SK-N-SH (cell line): ENCODE data around the gene ITGA8. TPM values are rescaled to one million over a fixed set of nuclear protein-coding genes. Genes with fewer than 3 reads are reported as not detected.

ENCODE experiments used
- CTCF ChIA-PET: fragments of 300-600, 350-600 bp; formaldehyde crosslinking; extraction: SDS; loops from one replicate; lab custom pipeline; 2021; lab: Yijun Ruan, JAX
- POLR2A ChIA-PET: fragments of 350-600 bp; sonication (Branson Sonifier 250); formaldehyde crosslinking; extraction: SDS; loops from one replicate; lab custom pipeline; 2020; ENCODE audit warnings: antibody characterized with exemption, inconsistent platforms; lab: Yijun Ruan, JAX
- DNase-seq: peaks from one replicate; pipeline ENCODE4 v3.0.0; 2012
- H2AFZ ChIP-seq: fragments of 200-600 bp; sonication (generic); 2 replicates; pipeline ENCODE4 v1.8.1; 2016; ENCODE audit warnings: antibody characterized with exemption, mild to moderate bottlenecking, low read depth
- H3F3A ChIP-seq: fragments of 200-600 bp; sonication (generic); replicated peaks from 2 replicates; pipeline ENCODE3; 2016; ENCODE audit warnings: antibody characterized with exemption, mild to moderate bottlenecking; ENCODE audit not compliant: insufficient read depth
- H3K27ac ChIP-seq, 2 experiments: fragments of 200-500 bp in 1 of 2; fragments of 200-600 bp in 1 of 2; sonication (Bioruptor generic) in 1 of 2; sonication (generic), shearing (Covaris generic) in 1 of 2; 2 replicates each; pipeline versions ENCODE4 v1.5.1 to v1.6.1; 2014 to 2016; ENCODE audit warnings: low read depth in 2 of 2, inconsistent platforms in 1 of 2, low read length in 1 of 2, mild to moderate bottlenecking in 1 of 2, mixed read lengths in 1 of 2
- H3K27me3 ChIP-seq: fragments of 200-600 bp; sonication (generic), shearing (Covaris generic); 2 replicates; pipeline ENCODE4 v1.6.1; 2016; ENCODE audit warnings: mixed run types; ENCODE audit not compliant: insufficient read depth
- H3K36me3 ChIP-seq, 2 experiments: fragments of 200-500 bp in 1 of 2; fragments of 200-600 bp in 1 of 2; sonication (Bioruptor generic) in 1 of 2; sonication (generic) in 1 of 2; replicated peaks in 1 of 2; 2 replicates each; pipeline versions ENCODE3 to v1.5.1; 2014 to 2016; ENCODE audit warnings: low read length in 1 of 2, mild to moderate bottlenecking in 1 of 2; ENCODE audit not compliant: insufficient read depth in 2 of 2, control insufficient read depth in 1 of 2
- H3K4me1 ChIP-seq, 2 experiments: fragments of 200-500 bp in 1 of 2; fragments of 200-600 bp in 1 of 2; sonication (Bioruptor generic) in 1 of 2; sonication (generic), shearing (Covaris generic) in 1 of 2; 2 replicates each; pipeline versions ENCODE4 v1.5.1 to v1.6.1; 2014 to 2016; ENCODE audit warnings: low read depth in 1 of 2, low read length in 1 of 2, mixed run types in 1 of 2; ENCODE audit not compliant: insufficient read depth in 2 of 2, control insufficient read depth in 1 of 2
- H3K4me2 ChIP-seq: fragments of 200-600 bp; sonication (generic), shearing (Covaris generic); 2 replicates; pipeline ENCODE4 v1.6.1; 2017; ENCODE audit warnings: mixed run types
- H3K4me3 ChIP-seq, 2 experiments: fragments of 200-500 bp in 1 of 2; fragments of 200-600 bp in 1 of 2; sonication (Bioruptor generic) in 1 of 2; sonication (generic), shearing (Covaris generic) in 1 of 2; 2 replicates each; pipeline versions ENCODE4 v1.5.1 to v1.8.1; 2014 to 2016; ENCODE audit warnings: low read depth in 2 of 2, inconsistent platforms in 1 of 2, low read length in 1 of 2, mild to moderate bottlenecking in 1 of 2, mixed read lengths in 1 of 2, moderate library complexity in 1 of 2
- H3K79me2 ChIP-seq: fragments of 200-600 bp; sonication (generic); 2 replicates; pipeline ENCODE4 v1.8.1; 2017; ENCODE audit warnings: mild to moderate bottlenecking; ENCODE audit not compliant: insufficient read depth
- H3K9ac ChIP-seq: fragments of 200-600 bp; sonication (generic); 2 replicates; pipeline ENCODE4 v1.6.1; 2017; ENCODE audit warnings: mixed run types
- H3K9me2 ChIP-seq: fragments of 200-600 bp; sonication (generic); 2 replicates; pipeline ENCODE4 v1.6.1; 2017; ENCODE audit warnings: mixed run types
- H3K9me3 ChIP-seq: fragments of 200-600 bp; sonication (generic); 2 replicates; pipeline ENCODE4 v1.6.1; 2017; ENCODE audit warnings: mixed run types, mild to moderate bottlenecking, moderate library complexity
- H4K20me1 ChIP-seq: fragments of 200-600 bp; sonication (generic); 2 replicates; pipeline ENCODE4 v1.6.1; 2017; ENCODE audit warnings: mild to moderate bottlenecking, mixed run types; ENCODE audit not compliant: insufficient read depth
- ELF1 ChIP-seq: IDR thresholded peaks from 2 replicates; pipeline ENCODE4 v1.4.0; 2012
- EP300 ChIP-seq, 2 experiments: IDR thresholded peaks; 2 replicates each; pipeline versions ENCODE4 v1.4.0 to v1.6.1; 2012; ENCODE audit warnings: borderline replicate concordance in 1 of 2, low read depth in 1 of 2, low read length in 1 of 2
- FOSL2 ChIP-seq: IDR thresholded peaks from 2 replicates; pipeline ENCODE4 v1.4.0; 2012; ENCODE audit warnings: low read depth, mild to moderate bottlenecking, moderate library complexity, borderline replicate concordance
- GABPA ChIP-seq: IDR thresholded peaks from 2 replicates; pipeline ENCODE4 v1.4.0; 2012; ENCODE audit warnings: low read depth, mild to moderate bottlenecking
- JUND ChIP-seq: IDR thresholded peaks from 2 replicates; pipeline ENCODE4 v1.4.0; 2012
- NRF1 ChIP-seq: IDR thresholded peaks from 2 replicates; pipeline ENCODE4 v1.6.1; 2012; ENCODE audit warnings: low read depth, mild to moderate bottlenecking, low read length
- POLR2AphosphoS5 ChIP-seq: IDR thresholded peaks from 2 replicates; pipeline ENCODE4 v1.6.1; 2012; ENCODE audit warnings: low read depth, low read length
- SIN3A ChIP-seq: IDR thresholded peaks from 2 replicates; pipeline ENCODE4 v1.6.1; 2012; ENCODE audit warnings: low read depth, mild to moderate bottlenecking, low read length, moderate library complexity, borderline replicate concordance
- TAF1 ChIP-seq: IDR thresholded peaks from 2 replicates; pipeline ENCODE4 v1.6.1; 2012; ENCODE audit warnings: low read depth, mild to moderate bottlenecking, low read length, moderate library complexity, borderline replicate concordance
- TCF12 ChIP-seq: IDR thresholded peaks from 2 replicates; pipeline ENCODE4 v1.4.0; 2012
- TEAD4 ChIP-seq: IDR thresholded peaks from 2 replicates; pipeline ENCODE4 v1.4.0; 2012; ENCODE audit warnings: mild to moderate bottlenecking, borderline replicate concordance; ENCODE audit not compliant: insufficient read depth
- YY1 ChIP-seq: IDR thresholded peaks from 2 replicates; pipeline ENCODE4 v1.4.0; 2012; ENCODE audit warnings: low read depth, mild to moderate bottlenecking
- WGBS: methylation state at CpG from one replicate; pipeline ENCODE4 v1.1.6; 2017; ENCODE audit warnings: low lambda C conversion rate; 5-methylcytosine and 5-hydroxymethylcytosine counted together
- polyA plus RNA-seq, 3 experiments: library from polyadenylated mRNA; depleted of rRNA; stranded (reverse); fragments of >200 nt; gene quantifications; 2 replicates each; pipeline ENCODE4 v1.2.3, GENCODE V29; 2012
- TF ChIP-seq, protein P1 (sequence below): IDR thresholded peaks from 2 replicates; pipeline ENCODE4 v1.4.0; 2012; ENCODE audit warnings: low read depth
- TF ChIP-seq, protein P2 (sequence below): IDR thresholded peaks from 2 replicates; pipeline ENCODE4 v1.4.0; 2012; ENCODE audit warnings: low read depth, borderline replicate concordance
- TF ChIP-seq, protein P3 (sequence below): IDR thresholded peaks from 2 replicates; pipeline ENCODE4 v1.4.0; 2012; ENCODE audit warnings: low read depth, borderline replicate concordance

The ITGA8 gene
- polyA plus RNA-seq, 1 of the 3 experiments (the other 2 are of a cell fraction), result not detected

DNA sequence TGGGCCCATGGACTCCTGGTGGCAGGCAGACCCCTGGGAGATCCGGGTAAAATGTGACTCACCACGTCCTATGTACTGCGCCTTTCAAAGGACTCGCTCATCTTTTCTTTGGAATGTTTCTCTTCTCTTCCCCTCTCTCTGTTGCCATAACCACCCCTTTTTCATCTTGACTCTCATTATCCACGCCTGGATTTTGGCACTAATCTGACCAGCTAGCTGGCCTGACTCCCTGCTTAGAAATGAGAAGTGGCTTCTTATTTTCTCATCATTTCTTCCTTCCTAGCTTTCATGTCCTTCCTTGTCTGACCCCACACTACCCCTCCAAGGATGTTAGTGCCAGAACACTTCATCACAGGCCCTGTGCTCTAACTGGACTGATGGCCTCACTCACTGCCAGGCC, 250.6 kb downstream of the ITGA8 start:
- H3K9me2 ChIP-seq, result no peaks in the 10 kb centered on the region
- H3F3A ChIP-seq, result no peaks in the 10 kb centered on the region
- H2AFZ ChIP-seq, result no peak overlapping the region
- H3K27me3 ChIP-seq, result peaks cover 7% of the 10 kb centered on the region; the same call in 1 of the 2 replicates
- CTCF ChIA-PET, result no interaction called here
- DNase-seq, result no peak
- no peak overlapping the region for H3K4me2 ChIP-seq
- 60% methylated on average over 5 of the region's 5 CpGs for WGBS
- H3K79me2 ChIP-seq, result no peaks in the 10 kb centered on the region
- no peaks in the 10 kb centered on the region for H3K9me3 ChIP-seq
- TF ChIP-seq POLR2AphosphoS5 (no peak), NRF1 (no peak), TCF12 (no peak), ELF1 (no peak), EP300 (IDR thresholded peaks at IDR 0.05; ENCODE audit: borderline replicate concordance in 1 of 2, low read depth in 1 of 2, low read length in 1 of 2) (no peak), GABPA (no peak), TEAD4 (no peak), JUND (no peak), FOSL2 (no peak)
- TF ChIP-seq, protein P1, sequence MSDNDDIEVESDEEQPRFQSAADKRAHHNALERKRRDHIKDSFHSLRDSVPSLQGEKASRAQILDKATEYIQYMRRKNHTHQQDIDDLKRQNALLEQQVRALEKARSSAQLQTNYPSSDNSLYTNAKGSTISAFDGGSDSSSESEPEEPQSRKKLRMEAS, result no peak
- TF ChIP-seq, protein P2, sequence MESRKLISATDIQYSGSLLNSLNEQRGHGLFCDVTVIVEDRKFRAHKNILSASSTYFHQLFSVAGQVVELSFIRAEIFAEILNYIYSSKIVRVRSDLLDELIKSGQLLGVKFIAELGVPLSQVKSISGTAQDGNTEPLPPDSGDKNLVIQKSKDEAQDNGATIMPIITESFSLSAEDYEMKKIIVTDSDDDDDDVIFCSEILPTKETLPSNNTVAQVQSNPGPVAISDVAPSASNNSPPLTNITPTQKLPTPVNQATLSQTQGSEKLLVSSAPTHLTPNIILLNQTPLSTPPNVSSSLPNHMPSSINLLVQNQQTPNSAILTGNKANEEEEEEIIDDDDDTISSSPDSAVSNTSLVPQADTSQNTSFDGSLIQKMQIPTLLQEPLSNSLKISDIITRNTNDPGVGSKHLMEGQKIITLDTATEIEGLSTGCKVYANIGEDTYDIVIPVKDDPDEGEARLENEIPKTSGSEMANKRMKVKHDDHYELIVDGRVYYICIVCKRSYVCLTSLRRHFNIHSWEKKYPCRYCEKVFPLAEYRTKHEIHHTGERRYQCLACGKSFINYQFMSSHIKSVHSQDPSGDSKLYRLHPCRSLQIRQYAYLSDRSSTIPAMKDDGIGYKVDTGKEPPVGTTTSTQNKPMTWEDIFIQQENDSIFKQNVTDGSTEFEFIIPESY, result no peak
- H3K9ac ChIP-seq, result no peak overlapping the region
- H3K36me3 ChIP-seq, result no peaks in the 10 kb centered on the region
- POLR2A ChIA-PET, result no interaction called here
- H4K20me1 ChIP-seq, result no peaks in the 10 kb centered on the region
- H3K4me3 ChIP-seq, result no peak overlapping the region
- no peaks in the 10 kb centered on the region for H3K4me1 ChIP-seq
- H3K27ac ChIP-seq, result no peak overlapping the region

DNA sequence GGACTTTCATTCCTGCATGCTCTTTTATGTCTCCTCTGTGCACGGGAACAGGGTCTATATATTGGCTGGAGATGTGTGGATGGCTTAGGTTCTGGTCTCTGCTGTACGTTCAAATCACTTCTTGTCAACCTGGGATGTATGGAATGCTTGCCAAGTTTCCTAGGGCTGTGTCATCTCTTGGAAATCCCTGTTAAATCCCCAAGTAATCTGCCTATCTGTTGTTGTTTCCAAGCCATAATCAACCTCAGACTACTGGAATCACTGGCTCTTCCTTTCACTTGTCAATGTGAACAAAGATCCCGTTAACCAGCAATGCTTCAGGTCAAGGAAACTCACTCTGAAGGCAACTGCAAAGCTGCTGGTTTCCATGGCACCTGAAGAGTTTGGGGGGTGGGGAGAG, 255.3 kb downstream of the ITGA8 start:
- no peaks in the 10 kb centered on the region; a peak in 1 of 4 replicates for H3K4me1 ChIP-seq
- H4K20me1 ChIP-seq, result no peaks in the 10 kb centered on the region
- CTCF ChIA-PET, result interaction anchor here (0.7 kb wide), 1 partner anchor 121 kb away, joined by 3 read pairs; no protein-coding TSS in a partner anchor
- H3K9me3 ChIP-seq, result no peaks in the 10 kb centered on the region
- no peaks in the 10 kb centered on the region for H3K79me2 ChIP-seq
- H3K9ac ChIP-seq, result no peak overlapping the region
- H3K4me3 ChIP-seq, result no peak overlapping the region
- H2AFZ ChIP-seq, result no peak overlapping the region
- no peak overlapping the region for H3K27ac ChIP-seq
- no peaks in the 10 kb centered on the region for H3K36me3 ChIP-seq
- TF ChIP-seq YY1 (no peak), SIN3A (no peak), TAF1 (no peak), GABPA (no peak)
- TF ChIP-seq, protein P3, sequence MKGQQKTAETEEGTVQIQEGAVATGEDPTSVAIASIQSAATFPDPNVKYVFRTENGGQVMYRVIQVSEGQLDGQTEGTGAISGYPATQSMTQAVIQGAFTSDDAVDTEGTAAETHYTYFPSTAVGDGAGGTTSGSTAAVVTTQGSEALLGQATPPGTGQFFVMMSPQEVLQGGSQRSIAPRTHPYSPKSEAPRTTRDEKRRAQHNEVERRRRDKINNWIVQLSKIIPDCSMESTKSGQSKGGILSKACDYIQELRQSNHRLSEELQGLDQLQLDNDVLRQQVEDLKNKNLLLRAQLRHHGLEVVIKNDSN, result no peak
- TF ChIP-seq, all 33 proteins: peak for 0
- no peak overlapping the region for H3K4me2 ChIP-seq
- no peak for DNase-seq
- H3K27me3 ChIP-seq, result no peaks in the 10 kb centered on the region
- no peaks in the 10 kb centered on the region for H3F3A ChIP-seq
- 15% methylated on average over 3 of the region's 3 CpGs for WGBS
- no peaks in the 10 kb centered on the region for H3K9me2 ChIP-seq
- POLR2A ChIA-PET, result no interaction called here

Other genes starting within 250 kb of the ITGA8 start
- 9.5 and 12.8 TPM in 2 replicates for gene MINDY3, start 140.6 kb upstream of the ITGA8 start, polyA plus RNA-seq (2012; rRNA removed)